HG03139 (cell line): ENCODE measurements around the gene MDFIC2.
"Not testable (repeated sequence)": the region's sequence is repeated elsewhere in the genome, so short reads cannot be mapped to it uniquely, and the experiment has no call there.

Experiments
- ATAC-seq: cut with Tn5 transposase; IDR thresholded peaks from one replicate; pipeline ENCODE4 v1.9.1; 2021; ENCODE audit not compliant: unreplicated experiment

The MDFIC2 gene

GRCh38 chr3:70312336-70312735 is at the start of gene MDFIC2:
Gene MDFIC2 (minus strand): TSS chr3:70312638. CDS start chr3:70311973, 665 bp downstream.
- no peak for ATAC-seq

GRCh38 chr3:70360979-70361760 is 48.7 kb upstream of the MDFIC2 start:
- ATAC-seq, result peak; percentile 58

GRCh38 chr3:70359711-70360110 is 47.3 kb upstream of the MDFIC2 start:
- no peak for ATAC-seq

DNA sequence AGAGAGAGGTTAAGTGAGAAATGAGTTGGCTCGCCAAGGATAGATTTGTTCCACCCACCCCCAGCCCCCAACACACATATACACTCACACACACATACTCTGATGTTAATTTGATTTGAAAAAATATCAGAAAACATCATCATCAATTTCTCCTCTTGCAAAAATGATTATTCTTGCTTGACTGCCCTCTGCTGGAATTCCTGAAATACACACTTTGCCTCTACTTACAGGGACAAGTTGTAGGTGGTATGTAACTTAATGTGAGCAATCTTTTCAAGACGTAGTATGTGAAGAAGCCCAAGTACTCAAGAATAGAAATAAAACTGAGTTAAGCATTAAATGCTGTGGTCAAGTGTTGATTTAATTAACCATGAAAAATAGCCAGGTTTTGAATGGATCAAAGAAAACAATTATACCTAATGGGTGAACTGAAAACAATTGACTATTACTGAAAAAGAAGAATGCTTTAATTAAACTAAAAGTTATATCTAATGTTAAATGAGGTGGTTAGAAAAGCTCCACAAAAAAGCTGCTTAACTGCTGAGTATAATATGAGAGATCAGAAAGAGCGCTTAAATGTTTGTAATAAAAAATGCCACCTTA is 46.6 kb upstream of the MDFIC2 start:
- no peak for ATAC-seq

DNA sequence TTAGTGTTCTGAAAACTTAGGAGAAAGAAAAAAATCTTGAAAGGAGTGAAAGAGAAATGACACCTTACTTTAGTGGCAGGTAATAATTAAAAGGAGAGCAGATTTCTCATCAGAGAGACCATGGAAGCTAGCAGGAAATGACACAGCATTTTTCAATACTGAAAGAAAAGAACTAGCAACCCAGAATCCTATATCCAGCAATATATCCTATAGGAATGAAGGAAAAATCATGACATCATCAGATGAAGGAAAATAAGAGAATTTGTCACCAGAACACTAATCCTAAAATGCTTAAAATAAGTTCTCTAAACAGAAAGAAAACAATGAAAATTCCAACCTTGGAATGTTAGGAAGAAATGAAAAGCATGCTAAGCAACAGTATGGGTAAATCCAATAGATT is 39.8 kb upstream of the MDFIC2 start:
- no peak for ATAC-seq

GRCh38 chr3:70342149-70342548 is 29.7 kb upstream of the MDFIC2 start:
- ATAC-seq, result no peak

- not testable (repeated sequence) for ATAC-seq
These were observed 24.4 kb upstream of the MDFIC2 start for GRCh38 chr3:70336885-70337284.

DNA sequence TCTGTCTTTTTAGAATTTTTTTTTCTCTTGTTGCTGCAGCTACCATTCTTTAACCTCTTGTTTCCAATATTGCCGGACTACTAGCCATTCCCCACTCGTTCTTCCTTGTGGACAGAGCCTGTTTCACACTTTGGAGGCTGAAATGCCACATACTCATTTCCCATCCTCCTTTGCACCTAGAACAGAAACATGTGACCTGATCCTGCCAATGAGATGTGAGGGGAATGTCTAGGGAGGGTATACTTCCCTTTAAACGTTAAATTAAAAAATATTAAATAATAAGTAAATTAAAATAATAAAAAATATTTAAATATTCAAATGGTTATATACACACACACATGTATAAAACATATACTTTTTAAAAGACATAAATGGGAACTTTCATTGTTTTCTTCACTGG is 20.6 kb upstream of the MDFIC2 start:
- ATAC-seq, result no peak

GRCh38 chr3:70315021-70315420 is 2.6 kb upstream of the MDFIC2 start:
- ATAC-seq, result no peak

- no peak for ATAC-seq
These were observed 1.6 kb downstream of the MDFIC2 start for GRCh38 chr3:70310809-70311208.

DNA sequence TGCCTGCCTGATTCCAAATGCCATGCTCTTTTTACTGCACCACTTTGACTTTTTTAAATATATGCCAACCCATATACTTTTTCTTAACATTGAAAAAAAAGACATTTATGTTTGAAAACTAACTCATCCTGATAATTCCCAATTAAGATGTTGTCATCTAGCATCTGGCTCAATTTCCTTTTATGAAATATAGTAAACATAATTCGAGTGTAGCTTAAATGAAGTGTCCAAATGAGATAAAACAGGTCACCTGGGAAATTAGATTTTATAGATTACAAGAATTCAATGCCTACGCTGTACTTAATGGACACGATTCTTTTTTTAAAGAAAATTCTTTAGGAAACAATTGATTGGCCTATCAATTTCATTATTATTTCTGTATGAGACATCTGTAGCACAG is 2.8 kb downstream of the MDFIC2 start:
- no peak for ATAC-seq

GRCh38 chr3:70308760-70309159 is 3.7 kb downstream of the MDFIC2 start:
- no peak for ATAC-seq

GRCh38 chr3:70306736-70307135 is 5.7 kb downstream of the MDFIC2 start:
- ATAC-seq, result no peak

- no peak for ATAC-seq
These were observed 14.1 kb downstream of the MDFIC2 start for GRCh38 chr3:70298385-70298784.

DNA sequence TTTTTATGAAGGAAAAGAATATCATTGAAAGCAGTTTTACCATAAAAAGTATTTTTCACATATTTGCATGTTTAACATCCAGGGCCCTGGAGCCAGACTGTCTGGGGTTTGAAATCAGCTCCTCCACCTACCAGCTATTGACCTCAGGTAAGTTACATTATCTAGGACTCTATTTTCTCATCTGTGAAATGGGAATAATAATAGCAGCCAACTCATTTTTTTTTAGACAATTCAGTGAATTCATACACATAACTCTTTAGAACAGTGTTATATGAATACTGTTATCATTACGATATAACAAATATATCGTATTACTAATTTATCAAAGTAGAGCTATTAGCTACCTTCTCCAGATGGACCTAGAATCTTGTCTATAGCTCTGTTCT is 21.3 kb downstream of the MDFIC2 start:
- no peak for ATAC-seq

- not testable (repeated sequence) for ATAC-seq
These were observed 21.9 kb downstream of the MDFIC2 start for GRCh38 chr3:70290431-70291096.

DNA sequence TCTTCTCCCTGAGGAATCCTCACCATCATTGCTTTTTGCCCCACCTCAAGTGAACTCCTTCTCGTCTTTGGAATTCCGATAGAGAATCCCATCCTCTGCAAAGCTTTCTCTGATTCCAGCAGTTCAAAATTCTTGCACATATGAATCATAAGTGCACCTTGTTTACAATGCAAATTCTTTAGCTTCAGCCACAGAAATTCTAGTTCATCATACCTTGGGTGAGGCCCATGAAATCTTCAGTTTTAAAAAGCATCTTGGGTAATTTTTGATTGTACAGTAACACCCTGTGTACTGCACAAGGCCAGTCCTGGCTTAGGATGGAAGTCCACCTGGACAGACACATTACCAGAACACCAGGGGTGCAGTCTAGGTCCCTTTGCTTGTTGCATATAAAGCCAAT is 30.8 kb downstream of the MDFIC2 start:
- ATAC-seq, result no peak

DNA sequence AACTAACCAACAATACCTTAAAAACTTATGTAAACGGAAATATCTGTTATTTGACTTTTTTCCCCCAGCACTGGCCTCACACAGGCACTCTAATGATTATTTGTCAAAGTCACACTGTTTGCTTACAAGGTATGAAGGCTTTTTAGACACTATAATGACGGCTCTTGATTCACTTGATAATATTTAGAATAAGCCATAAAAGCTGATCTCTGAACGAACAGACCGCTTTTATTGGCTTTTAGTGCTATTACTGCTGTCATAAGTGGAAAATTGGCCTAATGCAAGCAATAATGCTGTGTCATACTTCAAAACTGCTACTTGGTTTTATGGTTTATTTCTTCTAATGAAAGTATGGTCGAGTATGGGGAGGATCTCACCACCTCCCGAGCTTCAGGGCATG is 35.1 kb downstream of the MDFIC2 start:
- ATAC-seq, result no peak

GRCh38 chr3:70276901-70277300 is 35.5 kb downstream of the MDFIC2 start:
- no peak for ATAC-seq

- no peak for ATAC-seq
These were observed 38.9 kb downstream of the MDFIC2 start for GRCh38 chr3:70273492-70273891.

- no peak for ATAC-seq
These were observed 39.6 kb downstream of the MDFIC2 start for GRCh38 chr3:70272798-70273197.

- no peak for ATAC-seq
These were observed 48.2 kb downstream of the MDFIC2 start for GRCh38 chr3:70264122-70264780.
